ENCODE measurements around the gene SLAMF7.
"Not testable (repeated sequence)": the region's sequence is repeated elsewhere in the genome, so short reads cannot be mapped to it uniquely, and the experiment has no call there.

SLAMF7 gene

GRCh38 chr1:160779626-160780397 lies 40.8 kb downstream of the SLAMF7 start:
- no peak overlapping the region for H3K4me3 ChIP-seq (ENCODE audit: low read depth, low read length)
- peak; percentile 70 for DNase-seq (ENCODE audit: low read depth)
- TF ChIP-seq CTCF (IDR thresholded peaks at IDR 0.05; ENCODE audit: insufficient read depth, low read depth, low read length, missing control alignments): peak; percentile 67

- no peak for DNase-seq (ENCODE audit: low read depth)
- TF ChIP-seq CTCF (IDR thresholded peaks at IDR 0.05; ENCODE audit: insufficient read depth, low read depth, low read length, missing control alignments): no peak
- H3K4me3 ChIP-seq (ENCODE audit: low read depth, low read length): no peak overlapping the region
Measured at GRCh38 chr1:160780398-160780755, 41.3 kb downstream of the SLAMF7 start.

- no peak for TF ChIP-seq CTCF (IDR thresholded peaks at IDR 0.05; ENCODE audit: insufficient read depth, low read depth, low read length, missing control alignments)
- no peak for DNase-seq (ENCODE audit: low read depth)
- H3K4me3 ChIP-seq (ENCODE audit: low read depth, low read length): no peak overlapping the region
Measured at GRCh38 chr1:160781186-160781766, 42.2 kb downstream of the SLAMF7 start.

- TF ChIP-seq CTCF (IDR thresholded peaks at IDR 0.05; ENCODE audit: insufficient read depth, low read depth, low read length, missing control alignments): no peak
- no peak overlapping the region for H3K4me3 ChIP-seq (ENCODE audit: low read depth, low read length)
- DNase-seq (ENCODE audit: low read depth): peak; percentile 88
Measured at GRCh38 chr1:160781914-160782689, 43.1 kb downstream of the SLAMF7 start.

- not testable (repeated sequence) for DNase-seq (ENCODE audit: low read depth); H3K4me3 ChIP-seq (ENCODE audit: low read depth, low read length)
Measured at GRCh38 chr1:160782988-160783765, 44.1 kb downstream of the SLAMF7 start.

- DNase-seq (ENCODE audit: low read depth): no peak
- TF ChIP-seq CTCF (IDR thresholded peaks at IDR 0.05; ENCODE audit: insufficient read depth, low read depth, low read length, missing control alignments): no peak
- H3K4me3 ChIP-seq (ENCODE audit: low read depth, low read length): peak overlapping the region; percentile 12; the same call in 1 of the 2 replicates
Measured at GRCh38 chr1:160789051-160789701, 50.1 kb downstream of the SLAMF7 start.
